HL-60 (cell line): ENCODE data around the gene CFAP251.

Experiments
- CTCF ChIP-seq: IDR thresholded peaks from one replicate; pipeline ENCODE4 v1.5.1; 2011; ENCODE audit warnings: low read length, control low read depth, inconsistent platforms; ENCODE audit not compliant: insufficient read depth
- POLR2AphosphoS5 ChIP-seq: IDR thresholded peaks from 2 replicates; pipeline ENCODE4 v1.6.1; 2012; ENCODE audit warnings: low read depth

DNA sequence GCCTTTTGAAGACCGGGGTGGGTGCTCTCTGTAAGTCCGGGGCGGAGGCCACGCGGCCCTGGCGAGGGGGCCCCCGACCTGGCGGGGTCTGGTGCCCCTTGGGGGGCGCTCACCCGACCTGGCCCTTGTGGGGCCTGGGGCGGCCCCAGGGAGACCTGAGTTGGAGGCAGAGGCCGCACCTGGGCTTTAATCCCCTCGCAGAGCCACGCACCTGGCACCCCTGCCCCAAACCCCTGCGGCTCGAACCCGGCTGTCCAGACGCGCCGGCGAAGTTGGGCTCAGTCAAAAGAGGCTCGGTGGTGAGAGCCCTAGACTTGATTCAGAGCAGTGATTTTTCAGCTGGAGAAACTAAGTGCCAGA, 267 bp downstream of the CFAP251 start:
- TF ChIP-seq CTCF (no peak), POLR2AphosphoS5 (no peak)
